Mesodermal cell (in vitro differentiated cells): ENCODE measurements around the gene ISLR2.

Experiments used
- H3K27ac ChIP-seq: 2 replicates; pipeline ENCODE4 v1.7.0; 2013; ENCODE audit warnings: mild to moderate bottlenecking, low read depth, low read length, moderate library complexity; ENCODE audit not compliant: severe bottlenecking
- H3K36me3 ChIP-seq: 2 replicates; pipeline ENCODE4 v1.7.1; 2013; ENCODE audit warnings: mild to moderate bottlenecking, low read length, moderate library complexity; ENCODE audit not compliant: control insufficient read depth, insufficient read depth
- H3K4me1 ChIP-seq: one replicate; pipeline ENCODE4 v1.7.1; 2013; ENCODE audit warnings: mild to moderate bottlenecking, low read length; ENCODE audit not compliant: insufficient read depth, control insufficient read depth, poor library complexity, severe bottlenecking
- H3K4me3 ChIP-seq: 2 replicates; pipeline ENCODE4 v1.7.0; 2013; ENCODE audit warnings: low read length, control low read depth, mild to moderate bottlenecking; ENCODE audit not compliant: insufficient read depth, poor library complexity, severe bottlenecking; ENCODE audit errors: extremely low read depth
- H3K9me3 ChIP-seq: 2 replicates; pipeline ENCODE4 v1.7.1; 2013; ENCODE audit warnings: mild to moderate bottlenecking, low read length, moderate library complexity; ENCODE audit not compliant: control insufficient read depth
- WGBS, 2 experiments: methylation state at CpG; one replicate each; pipeline ENCODE4 v1.1.5; 2013; ENCODE audit warnings: missing lambda C conversion rate in 2 of 2; ENCODE audit not compliant: insufficient coverage in 2 of 2; 5-methylcytosine and 5-hydroxymethylcytosine counted together

Gene ISLR2

DNA sequence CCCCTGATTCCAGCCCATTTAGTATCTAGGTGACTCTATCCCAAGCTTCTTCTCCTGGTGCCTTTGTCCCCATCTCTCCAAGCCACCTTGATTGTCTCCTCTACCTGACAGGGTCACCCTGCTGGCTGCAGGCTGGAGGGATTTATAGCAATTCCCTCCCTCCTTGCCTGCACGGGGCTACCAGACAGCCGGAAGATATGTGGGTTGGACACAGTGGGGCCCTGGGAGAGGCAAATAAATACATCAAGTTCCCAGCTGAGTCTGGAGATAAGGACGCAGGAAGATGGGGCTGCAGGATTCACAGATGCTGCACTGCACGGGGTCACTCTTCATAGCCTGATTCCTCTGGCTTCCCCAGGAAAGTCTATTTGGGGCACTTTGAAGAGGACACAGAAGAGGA lies 9.3 kb upstream of the ISLR2 start:
- H3K9me3 ChIP-seq = no peaks in the 10 kb centered on the region
- H3K27ac ChIP-seq = no peak overlapping the region
- H3K36me3 ChIP-seq = no peaks in the 10 kb centered on the region
- H3K4me3 ChIP-seq = no peak overlapping the region
- H3K4me1 ChIP-seq = peaks cover 10% of the 10 kb centered on the region
- 79% methylated on average over 2 to 3 of the region's 4 CpGs for WGBS, 2 experiments

DNA sequence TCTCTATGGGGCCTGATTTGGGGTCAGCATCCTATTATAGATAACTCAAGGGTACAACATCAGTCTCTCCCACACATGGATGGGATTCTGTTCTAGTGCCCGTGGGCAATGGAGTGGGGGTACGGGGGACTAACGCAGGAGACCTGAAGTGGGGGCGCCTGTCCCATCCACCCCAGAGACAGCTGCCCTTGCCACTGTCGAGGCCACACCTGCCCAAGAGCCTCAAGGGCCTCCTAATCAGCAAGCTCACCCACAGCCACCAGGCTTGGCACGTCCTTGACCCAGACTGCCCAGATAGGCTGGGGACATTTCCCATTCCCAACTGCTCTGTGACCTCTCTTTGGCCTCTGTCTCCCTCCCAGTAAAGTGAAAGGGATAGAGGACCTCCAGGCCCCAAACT lies 8.5 kb upstream of the ISLR2 start:
- H3K36me3 ChIP-seq = no peaks in the 10 kb centered on the region
- no peaks in the 10 kb centered on the region for H3K9me3 ChIP-seq
- peaks cover 10% of the 10 kb centered on the region for H3K4me1 ChIP-seq
- WGBS, 2 experiments = 80 to 100% methylated on average over 1 to 3 of the region's 6 CpGs
- no peak overlapping the region for H3K27ac ChIP-seq
- H3K4me3 ChIP-seq = no peak overlapping the region

DNA sequence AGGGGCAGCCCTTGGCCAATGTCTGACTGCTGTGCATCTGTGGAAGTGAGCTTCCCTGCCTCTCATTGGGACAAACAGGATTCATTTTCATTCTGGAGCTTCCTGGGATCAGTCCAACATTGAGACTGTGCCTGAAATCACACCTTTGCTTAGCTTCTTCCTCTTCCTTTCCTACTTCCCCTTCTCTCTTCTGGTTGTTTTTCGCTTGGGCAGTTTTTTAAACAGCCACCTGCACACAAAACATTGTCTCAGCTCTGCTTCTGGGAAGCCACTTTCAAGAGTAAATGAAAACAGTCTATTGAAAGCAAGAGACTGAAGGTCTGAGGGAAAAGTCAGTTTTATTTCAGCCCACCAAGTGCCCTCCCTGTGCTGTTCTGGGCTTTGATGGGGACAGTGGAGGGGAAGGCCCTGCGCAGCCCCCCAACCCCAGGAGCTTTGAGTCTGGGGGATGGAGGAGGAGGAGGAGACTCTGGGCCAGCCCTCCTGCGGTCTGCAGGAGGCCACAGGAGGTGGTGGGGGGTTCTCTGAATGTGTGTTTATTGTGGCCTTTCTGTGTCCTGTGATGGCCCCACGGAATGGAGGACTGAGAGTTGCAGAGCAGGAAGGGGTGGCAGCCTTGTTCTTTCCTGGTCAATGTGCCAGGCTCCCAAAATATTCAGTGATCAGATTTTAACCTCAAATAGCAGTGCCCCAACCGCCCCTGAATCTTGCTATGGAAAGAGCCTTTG lies 7.8 kb upstream of the ISLR2 start:
- Histone ChIP-seq H3K36me3 (no peaks in the 10 kb centered on the region), H3K27ac (no peak overlapping the region), H3K9me3 (no peaks in the 10 kb centered on the region), H3K4me3 (no peak overlapping the region), H3K4me1 (peaks cover 10% of the 10 kb centered on the region)
- 14 to 60% methylated on average over 1 of the region's 5 CpGs for WGBS, 2 experiments

DNA sequence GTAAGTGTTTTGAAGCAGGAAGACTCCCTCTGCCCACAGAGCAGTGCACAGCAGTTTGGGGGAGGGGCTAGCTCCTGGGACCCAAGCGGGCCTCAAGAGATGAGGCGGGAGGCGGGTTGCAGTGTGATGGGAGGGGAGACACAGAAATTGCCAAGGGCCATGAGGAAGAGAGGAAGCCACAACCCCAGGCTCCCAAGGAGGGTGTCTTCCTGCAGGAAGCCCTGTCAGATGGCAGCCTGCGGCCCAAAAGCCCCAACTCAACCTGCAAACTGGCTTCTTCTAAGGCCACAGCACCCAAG lies 7.3 kb upstream of the ISLR2 start:
- WGBS, 2 experiments = no CpG with 5 or more reads among the region's 4 CpGs
- no peaks in the 10 kb centered on the region for H3K36me3 ChIP-seq
- H3K4me3 ChIP-seq = no peak overlapping the region
- no peaks in the 10 kb centered on the region for H3K9me3 ChIP-seq
- peaks cover 11% of the 10 kb centered on the region for H3K4me1 ChIP-seq
- no peak overlapping the region for H3K27ac ChIP-seq

DNA sequence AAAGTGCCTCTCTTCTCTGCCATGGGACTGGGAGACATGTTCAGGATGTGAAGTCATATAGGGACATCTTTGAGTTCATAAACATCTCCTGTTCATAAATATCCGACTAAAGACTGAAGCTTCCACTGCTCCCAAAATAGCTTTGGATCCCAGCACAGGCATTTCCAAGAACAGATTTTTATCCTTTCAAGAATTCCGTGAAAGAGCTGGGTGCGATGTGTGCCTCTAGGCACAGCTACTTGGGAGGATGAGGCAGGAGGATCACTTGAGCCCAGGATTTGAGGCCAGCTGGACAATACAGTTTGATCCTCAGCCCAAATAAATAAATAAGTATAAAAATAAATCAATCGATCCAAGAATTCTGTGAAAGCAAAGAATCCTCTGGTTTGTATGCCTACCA lies 6.7 kb upstream of the ISLR2 start:
- 90 to 100% methylated on average over 1 to 2 of the region's 4 CpGs for WGBS, 2 experiments
- peaks cover 17% of the 10 kb centered on the region for H3K4me1 ChIP-seq
- no peak overlapping the region for H3K4me3 ChIP-seq
- no peak overlapping the region for H3K27ac ChIP-seq
- H3K36me3 ChIP-seq = no peaks in the 10 kb centered on the region
- H3K9me3 ChIP-seq = no peaks in the 10 kb centered on the region

DNA sequence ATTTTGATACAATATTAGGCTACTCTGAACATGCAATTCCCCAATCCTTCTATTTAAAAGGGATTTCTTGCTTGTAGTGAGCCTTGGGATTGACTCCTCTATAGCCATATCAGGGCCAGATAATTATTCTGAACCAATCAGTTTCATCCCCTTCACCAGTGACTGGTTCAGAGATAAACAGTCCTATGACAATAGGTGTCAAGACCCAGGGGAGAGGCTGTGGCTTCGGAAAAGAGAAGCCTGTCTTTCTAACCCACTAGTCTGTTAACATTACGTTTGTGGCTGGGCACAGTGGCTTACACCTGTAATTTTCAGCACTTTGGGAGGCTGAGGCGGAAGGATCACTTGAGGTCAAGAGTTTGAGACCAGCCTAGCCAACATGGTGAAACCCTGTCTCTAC lies 6.2 kb upstream of the ISLR2 start:
- Histone ChIP-seq H3K4me1 (peaks cover 21% of the 10 kb centered on the region), H3K27ac (no peak overlapping the region), H3K36me3 (no peaks in the 10 kb centered on the region), H3K9me3 (no peaks in the 10 kb centered on the region), H3K4me3 (no peak overlapping the region)
- WGBS, 2 experiments = 81 to 94% methylated on average over 2 to 3 of the region's 3 CpGs

DNA sequence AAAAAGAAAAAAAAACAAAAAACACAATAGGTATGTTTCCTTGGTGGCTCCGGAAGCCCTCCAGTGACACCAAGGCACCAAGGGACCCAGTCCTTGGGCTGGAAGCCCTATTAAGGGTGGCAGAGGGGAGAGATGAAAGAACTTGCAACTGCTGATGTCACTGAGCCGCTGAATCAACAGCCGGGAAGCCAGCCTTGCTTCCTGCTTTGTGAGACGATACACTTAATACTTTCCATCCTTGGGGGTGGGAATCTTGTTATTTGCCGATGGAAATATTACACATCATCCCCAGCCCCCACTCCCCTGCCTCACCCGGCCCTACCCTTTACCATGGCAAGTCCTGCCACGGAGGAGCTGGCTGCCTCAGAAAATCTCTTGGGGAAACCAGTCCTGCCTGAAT lies 5.6 kb upstream of the ISLR2 start:
- Histone ChIP-seq H3K4me3 (no peak overlapping the region), H3K36me3 (no peaks in the 10 kb centered on the region), H3K4me1 (peaks cover 27% of the 10 kb centered on the region), H3K9me3 (no peaks in the 10 kb centered on the region), H3K27ac (no peak overlapping the region)
- 87 to 93% methylated on average over 2 to 3 of the region's 7 CpGs for WGBS, 2 experiments

DNA sequence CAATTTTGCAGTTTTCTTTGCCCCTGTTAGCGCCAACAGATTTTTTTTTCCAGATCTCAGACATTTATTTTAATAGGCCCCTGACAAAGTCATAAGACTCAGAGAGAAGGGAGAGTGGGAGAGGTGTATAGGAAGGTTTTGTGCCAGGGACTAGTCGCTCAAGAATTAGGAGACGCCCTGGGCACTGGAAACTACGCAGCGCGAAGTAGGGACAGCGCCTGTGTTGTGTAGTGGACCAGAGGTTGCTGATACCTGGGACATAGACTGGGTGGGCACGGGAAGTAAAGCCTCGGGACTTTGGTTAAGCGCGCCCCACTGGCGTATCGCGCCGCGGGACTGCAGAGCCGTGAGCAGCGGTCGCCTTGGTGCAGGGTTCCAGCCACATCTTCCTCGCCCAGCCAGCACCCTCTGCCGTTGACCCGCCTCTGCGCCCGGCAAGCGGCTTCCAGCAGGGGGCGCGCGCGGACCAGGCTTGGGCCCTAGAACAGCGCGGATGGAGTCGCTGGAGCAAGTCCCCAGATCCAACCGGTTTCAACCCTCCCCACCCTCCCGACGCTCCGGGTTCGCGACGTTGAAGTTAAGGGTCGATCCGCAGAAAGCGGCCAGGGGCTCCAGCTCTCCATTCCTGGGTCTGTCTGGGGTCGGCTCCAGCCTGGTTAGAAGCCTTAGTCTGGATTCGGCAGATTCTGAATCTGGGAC lies 3.0 kb upstream of the ISLR2 start:
- Histone ChIP-seq H3K27ac (no peak overlapping the region), H3K9me3 (no peaks in the 10 kb centered on the region), H3K4me1 (peaks cover 39% of the 10 kb centered on the region), H3K4me3 (peak overlapping the region; percentile 41), H3K36me3 (no peaks in the 10 kb centered on the region)
- WGBS, 2 experiments = 21 to 25% methylated on average over 21 to 29 of the region's 44 CpGs

DNA sequence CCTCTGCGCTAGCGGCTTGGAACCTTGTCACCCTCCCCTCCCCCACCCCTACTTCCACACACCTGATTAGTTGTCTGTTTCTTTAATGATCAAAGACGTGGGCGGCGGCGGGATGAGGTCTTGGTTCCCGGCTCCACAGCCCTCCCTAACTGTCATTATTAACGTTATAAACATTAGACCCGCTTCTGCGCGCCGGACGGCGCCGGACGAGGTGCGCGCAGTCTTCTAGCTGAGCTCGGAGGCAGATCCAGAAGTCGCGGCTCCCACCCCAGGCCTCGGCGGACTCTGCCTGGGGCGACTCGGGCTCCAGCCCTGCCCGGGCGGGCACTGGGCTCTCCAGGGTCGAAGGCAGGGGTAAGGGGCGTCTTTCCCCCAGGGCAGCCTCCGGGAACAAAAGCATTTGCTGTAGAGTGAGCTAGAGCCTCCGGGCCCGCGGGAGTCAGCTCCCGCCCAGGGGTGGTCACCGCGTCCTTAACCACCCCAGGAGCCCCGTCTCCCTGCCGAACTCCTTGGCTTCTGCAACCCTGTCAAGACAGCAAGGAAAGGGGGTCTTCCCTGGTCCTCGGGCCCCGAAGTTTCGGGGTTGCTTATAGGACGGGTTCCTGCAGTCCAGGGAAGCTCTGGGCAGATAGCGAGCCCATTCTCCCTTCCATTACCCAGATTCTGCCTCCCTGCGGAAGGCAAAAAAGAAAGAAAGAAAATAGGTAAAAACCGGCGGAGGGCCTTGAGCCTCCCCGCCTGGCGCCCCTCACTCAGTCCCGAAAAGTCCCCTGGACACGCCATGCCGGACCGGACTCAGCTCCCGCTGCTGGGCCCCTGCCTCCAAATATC lies 2.2 kb upstream of the ISLR2 start:
- 1 to 4% methylated on average over 36 to 45 of the region's 53 CpGs for WGBS, 2 experiments

DNA sequence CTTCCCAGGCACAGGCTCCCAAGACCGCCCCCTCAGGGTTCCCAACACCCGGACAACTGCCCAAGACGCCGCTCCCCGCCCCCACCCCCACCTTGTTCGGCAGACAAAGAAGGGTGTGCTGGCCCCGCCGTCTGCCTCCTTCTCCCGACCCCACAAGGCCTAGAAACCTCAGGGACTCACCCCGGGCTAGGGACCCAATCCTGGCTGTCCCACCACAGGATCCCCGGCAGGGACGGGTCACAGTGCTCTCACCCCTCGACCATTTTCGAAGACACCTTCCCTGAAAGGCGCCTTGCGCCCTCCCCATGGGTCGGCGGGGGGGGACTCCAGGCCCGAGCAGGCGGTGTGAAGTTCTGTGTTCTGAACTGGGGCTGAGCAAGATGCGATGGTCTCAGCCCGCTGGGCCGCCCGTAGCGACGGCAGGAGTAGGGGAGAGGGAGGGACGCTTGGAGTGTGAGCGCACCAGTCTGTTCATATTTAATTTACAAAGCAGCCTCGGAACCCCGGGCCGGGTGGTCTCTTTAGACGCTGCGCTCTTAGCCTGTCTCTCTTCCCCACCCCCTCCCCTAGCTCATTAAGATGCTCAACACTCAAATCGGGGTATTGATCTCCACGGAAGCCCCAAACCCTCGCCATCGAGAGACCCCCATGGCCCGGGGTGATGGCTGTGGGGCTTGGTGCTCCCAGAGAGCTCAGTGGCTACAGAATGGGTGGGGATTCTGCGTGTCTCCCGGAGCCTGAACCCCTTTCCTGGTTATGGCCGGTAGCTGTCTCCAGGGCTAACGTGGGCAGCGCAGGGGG lies 1.4 kb upstream of the ISLR2 start:
- H3K27ac ChIP-seq = no peak overlapping the region
- peaks cover 4% of the 10 kb centered on the region for H3K9me3 ChIP-seq
- no peaks in the 10 kb centered on the region for H3K36me3 ChIP-seq
- H3K4me1 ChIP-seq = peaks cover 29% of the 10 kb centered on the region
- WGBS, 2 experiments = 1 to 4% methylated on average over 12 to 30 of the region's 43 CpGs
- H3K4me3 ChIP-seq = peak overlapping the region; percentile 41

More for the DNA sequence above, 2.2 kb upstream of the ISLR2 start:
- Histone ChIP-seq H3K36me3 (no peaks in the 10 kb centered on the region), H3K4me3 (peak overlapping the region; percentile 41), H3K4me1 (peaks cover 32% of the 10 kb centered on the region), H3K9me3 (peaks cover 4% of the 10 kb centered on the region), H3K27ac (no peak overlapping the region)
